ENCODE data around the gene ADGRL3.

Gene ADGRL3

GRCh38 chr4:62075089-62075488 is 875.0 kb downstream of the ADGRL3 start:
- H2AFZ ChIP-seq (ENCODE audit: low read depth, low read length) = no peak overlapping the region
- H3K9me3 ChIP-seq (ENCODE audit: low read length) = peaks cover 7% of the 10 kb centered on the region
- no peak overlapping the region for H3K4me3 ChIP-seq (ENCODE audit: low read length)
- H3K4me1 ChIP-seq (ENCODE audit: insufficient read depth, low read length) = no peaks in the 10 kb centered on the region
- peaks cover 7% of the 10 kb centered on the region for H3K36me3 ChIP-seq (ENCODE audit: insufficient read depth, low read length)
- H3K27me3 ChIP-seq (ENCODE audit: insufficient read depth, low read length) = no peaks in the 10 kb centered on the region

GRCh38 chr4:62075521-62075920 is 875.4 kb downstream of the ADGRL3 start:
- no peak overlapping the region for H2AFZ ChIP-seq (ENCODE audit: low read depth, low read length)
- no peaks in the 10 kb centered on the region for H3K27me3 ChIP-seq (ENCODE audit: insufficient read depth, low read length)
- H3K36me3 ChIP-seq (ENCODE audit: insufficient read depth, low read length) = peaks cover 3% of the 10 kb centered on the region
- H3K4me3 ChIP-seq (ENCODE audit: low read length) = no peak overlapping the region
- H3K4me1 ChIP-seq (ENCODE audit: insufficient read depth, low read length) = no peaks in the 10 kb centered on the region
- peaks cover 3% of the 10 kb centered on the region for H3K9me3 ChIP-seq (ENCODE audit: low read length)

DNA sequence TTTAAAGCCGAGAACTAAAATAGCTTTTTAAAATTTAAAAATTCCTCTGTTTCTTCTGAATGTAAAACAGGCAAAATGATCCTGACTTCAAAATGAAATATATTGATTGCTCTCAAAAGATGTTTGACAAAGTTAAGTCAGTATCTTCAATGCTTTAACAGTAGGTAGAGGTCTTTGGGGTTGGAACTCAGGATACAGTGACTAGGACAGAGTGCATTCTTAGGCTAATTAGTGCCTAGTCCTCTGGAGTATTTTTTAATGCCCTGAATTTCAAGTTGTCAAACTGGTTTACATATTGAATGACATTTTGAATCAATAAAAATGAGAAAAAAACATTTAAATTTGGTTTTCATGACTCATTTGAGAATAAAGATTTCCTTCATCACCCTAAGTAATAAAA is 877.3 kb downstream of the ADGRL3 start:
- no peaks in the 10 kb centered on the region for H3K36me3 ChIP-seq (ENCODE audit: insufficient read depth, low read length)
- H3K27me3 ChIP-seq (ENCODE audit: insufficient read depth, low read length) = no peaks in the 10 kb centered on the region
- H3K4me3 ChIP-seq (ENCODE audit: low read length) = no peak overlapping the region
- H3K9me3 ChIP-seq (ENCODE audit: low read length) = no peaks in the 10 kb centered on the region
- H3K4me1 ChIP-seq (ENCODE audit: insufficient read depth, low read length) = no peaks in the 10 kb centered on the region
- H2AFZ ChIP-seq (ENCODE audit: low read depth, low read length) = no peak overlapping the region

- H3K27me3 ChIP-seq (ENCODE audit: insufficient read depth, low read length) = no peaks in the 10 kb centered on the region
- H3K4me1 ChIP-seq (ENCODE audit: insufficient read depth, low read length) = peaks cover 6% of the 10 kb centered on the region
- H2AFZ ChIP-seq (ENCODE audit: low read depth, low read length) = no peak overlapping the region
- no peaks in the 10 kb centered on the region for H3K36me3 ChIP-seq (ENCODE audit: insufficient read depth, low read length)
- no peak overlapping the region for H3K4me3 ChIP-seq (ENCODE audit: low read length)
- no peaks in the 10 kb centered on the region for H3K9me3 ChIP-seq (ENCODE audit: low read length)
Measured at GRCh38 chr4:62080431-62080830, 880.3 kb downstream of the ADGRL3 start.

DNA sequence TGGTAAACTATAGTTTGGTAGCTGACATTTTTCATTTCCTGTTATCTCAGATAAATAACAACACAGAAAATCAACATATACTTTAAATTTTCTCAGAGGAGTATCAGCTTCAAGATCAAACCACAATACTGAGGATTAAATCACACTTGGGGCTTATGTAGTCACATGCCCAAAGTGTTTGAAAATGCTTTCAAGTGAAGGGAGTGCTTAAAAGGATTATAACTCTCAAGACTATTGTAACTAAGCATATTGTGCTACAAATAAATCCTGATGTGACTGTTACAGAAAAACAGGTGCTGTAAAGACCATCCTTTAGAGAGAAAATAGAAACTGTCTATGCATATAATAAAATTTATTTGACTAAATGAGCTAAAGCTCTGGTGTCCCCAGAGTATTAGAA is 887.6 kb downstream of the ADGRL3 start:
- Histone ChIP-seq H3K4me1 (ENCODE audit: insufficient read depth, low read length) (peaks cover 6% of the 10 kb centered on the region), H3K36me3 (ENCODE audit: insufficient read depth, low read length) (no peaks in the 10 kb centered on the region), H3K9me3 (ENCODE audit: low read length) (no peaks in the 10 kb centered on the region), H2AFZ (ENCODE audit: low read depth, low read length) (no peak overlapping the region), H3K4me3 (ENCODE audit: low read length) (no peak overlapping the region), H3K27me3 (ENCODE audit: insufficient read depth, low read length) (no peaks in the 10 kb centered on the region)

GRCh38 chr4:62093735-62094134 is 893.6 kb downstream of the ADGRL3 start:
- Histone ChIP-seq H3K27me3 (ENCODE audit: insufficient read depth, low read length) (no peaks in the 10 kb centered on the region), H3K9me3 (ENCODE audit: low read length) (no peaks in the 10 kb centered on the region), H2AFZ (ENCODE audit: low read depth, low read length) (no peak overlapping the region), H3K4me1 (ENCODE audit: insufficient read depth, low read length) (no peaks in the 10 kb centered on the region), H3K4me3 (ENCODE audit: low read length) (no peak overlapping the region), H3K36me3 (ENCODE audit: insufficient read depth, low read length) (no peaks in the 10 kb centered on the region)

GRCh38 chr4:62096881-62097280 is 896.8 kb downstream of the ADGRL3 start:
- no peak overlapping the region for H2AFZ ChIP-seq (ENCODE audit: low read depth, low read length)
- H3K4me1 ChIP-seq (ENCODE audit: insufficient read depth, low read length) = no peaks in the 10 kb centered on the region
- no peaks in the 10 kb centered on the region for H3K9me3 ChIP-seq (ENCODE audit: low read length)
- no peaks in the 10 kb centered on the region for H3K27me3 ChIP-seq (ENCODE audit: insufficient read depth, low read length)
- H3K4me3 ChIP-seq (ENCODE audit: low read length) = no peak overlapping the region
- no peaks in the 10 kb centered on the region for H3K36me3 ChIP-seq (ENCODE audit: insufficient read depth, low read length)

DNA sequence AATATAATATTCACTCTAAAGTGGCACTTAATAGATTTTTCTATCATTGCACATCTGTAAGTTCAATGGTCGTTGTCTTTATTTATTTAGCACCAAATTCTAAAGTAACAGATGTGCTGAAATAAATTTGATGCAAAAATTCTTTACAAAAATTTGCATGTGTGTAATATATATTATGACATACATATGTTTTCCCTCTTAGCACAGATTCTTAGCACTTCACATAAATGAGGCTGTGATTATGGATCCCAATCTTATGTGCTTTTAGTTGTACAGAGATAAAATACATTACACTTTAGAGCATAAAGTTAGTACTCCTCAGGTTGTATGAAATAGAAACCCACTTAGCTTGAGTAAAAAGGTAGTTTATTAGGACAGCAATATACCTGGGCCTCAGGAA is 915.1 kb downstream of the ADGRL3 start:
- H3K4me1 ChIP-seq (ENCODE audit: insufficient read depth, low read length) = peaks cover 7% of the 10 kb centered on the region
- H3K9me3 ChIP-seq (ENCODE audit: low read length) = no peaks in the 10 kb centered on the region
- H3K4me3 ChIP-seq (ENCODE audit: low read length) = no peak overlapping the region
- H2AFZ ChIP-seq (ENCODE audit: low read depth, low read length) = no peak overlapping the region
- no peaks in the 10 kb centered on the region for H3K27me3 ChIP-seq (ENCODE audit: insufficient read depth, low read length)
- H3K36me3 ChIP-seq (ENCODE audit: insufficient read depth, low read length) = no peaks in the 10 kb centered on the region

DNA sequence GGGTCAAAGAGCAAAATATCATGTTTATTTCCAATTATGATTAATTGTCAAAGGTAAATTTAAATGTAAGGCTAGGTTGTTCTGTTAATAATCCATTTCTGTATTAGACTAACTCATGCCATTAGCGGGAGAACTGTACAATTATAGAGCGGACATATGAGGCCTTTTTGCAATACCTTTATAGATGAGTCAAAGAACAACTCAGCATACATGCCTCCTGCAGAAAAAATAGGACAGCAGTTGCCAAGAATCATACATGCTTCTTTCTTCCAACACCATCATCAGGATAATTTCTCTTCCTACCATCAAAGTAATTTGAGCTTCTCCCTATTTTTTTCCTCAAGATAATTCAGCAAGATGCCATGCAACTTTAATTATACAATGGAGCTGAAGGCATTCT is 917.8 kb downstream of the ADGRL3 start:
- H3K4me1 ChIP-seq (ENCODE audit: insufficient read depth, low read length) = peaks cover 7% of the 10 kb centered on the region
- no peak overlapping the region for H2AFZ ChIP-seq (ENCODE audit: low read depth, low read length)
- H3K27me3 ChIP-seq (ENCODE audit: insufficient read depth, low read length) = no peaks in the 10 kb centered on the region
- H3K4me3 ChIP-seq (ENCODE audit: low read length) = no peak overlapping the region
- no peaks in the 10 kb centered on the region for H3K36me3 ChIP-seq (ENCODE audit: insufficient read depth, low read length)
- H3K9me3 ChIP-seq (ENCODE audit: low read length) = no peaks in the 10 kb centered on the region

GRCh38 chr4:62118558-62118957 is 918.4 kb downstream of the ADGRL3 start:
- Histone ChIP-seq H3K4me1 (ENCODE audit: insufficient read depth, low read length) (peaks cover 7% of the 10 kb centered on the region), H3K27me3 (ENCODE audit: insufficient read depth, low read length) (no peaks in the 10 kb centered on the region), H3K9me3 (ENCODE audit: low read length) (no peaks in the 10 kb centered on the region), H3K36me3 (ENCODE audit: insufficient read depth, low read length) (no peaks in the 10 kb centered on the region), H3K4me3 (ENCODE audit: low read length) (no peak overlapping the region), H2AFZ (ENCODE audit: low read depth, low read length) (no peak overlapping the region)

GRCh38 chr4:62119195-62119594 is 919.1 kb downstream of the ADGRL3 start:
- Histone ChIP-seq H3K36me3 (ENCODE audit: insufficient read depth, low read length) (no peaks in the 10 kb centered on the region), H3K4me3 (ENCODE audit: low read length) (no peak overlapping the region), H3K27me3 (ENCODE audit: insufficient read depth, low read length) (no peaks in the 10 kb centered on the region), H3K9me3 (ENCODE audit: low read length) (no peaks in the 10 kb centered on the region), H2AFZ (ENCODE audit: low read depth, low read length) (no peak overlapping the region), H3K4me1 (ENCODE audit: insufficient read depth, low read length) (peaks cover 7% of the 10 kb centered on the region)

GRCh38 chr4:62126064-62126732 is 926.1 kb downstream of the ADGRL3 start:
- Histone ChIP-seq H3K4me1 (ENCODE audit: insufficient read depth, low read length) (peaks cover 16% of the 10 kb centered on the region), H3K36me3 (ENCODE audit: insufficient read depth, low read length) (no peaks in the 10 kb centered on the region), H3K27me3 (ENCODE audit: insufficient read depth, low read length) (no peaks in the 10 kb centered on the region), H3K9me3 (ENCODE audit: low read length) (no peaks in the 10 kb centered on the region), H2AFZ (ENCODE audit: low read depth, low read length) (peak overlapping the region; percentile 57), H3K4me3 (ENCODE audit: low read length) (no peak overlapping the region)
